DMS114 treated with DMSO at 0.1 percent for 48 hours (cell line): Measurements from ENCODE around the gene PIF1.

ENCODE experiments used
- DNase-seq: peaks from one replicate; lab custom pipeline; 2025; ENCODE audit not compliant: unreplicated experiment; lab: John Stamatoyannopoulos, UW

PIF1 gene

DNA sequence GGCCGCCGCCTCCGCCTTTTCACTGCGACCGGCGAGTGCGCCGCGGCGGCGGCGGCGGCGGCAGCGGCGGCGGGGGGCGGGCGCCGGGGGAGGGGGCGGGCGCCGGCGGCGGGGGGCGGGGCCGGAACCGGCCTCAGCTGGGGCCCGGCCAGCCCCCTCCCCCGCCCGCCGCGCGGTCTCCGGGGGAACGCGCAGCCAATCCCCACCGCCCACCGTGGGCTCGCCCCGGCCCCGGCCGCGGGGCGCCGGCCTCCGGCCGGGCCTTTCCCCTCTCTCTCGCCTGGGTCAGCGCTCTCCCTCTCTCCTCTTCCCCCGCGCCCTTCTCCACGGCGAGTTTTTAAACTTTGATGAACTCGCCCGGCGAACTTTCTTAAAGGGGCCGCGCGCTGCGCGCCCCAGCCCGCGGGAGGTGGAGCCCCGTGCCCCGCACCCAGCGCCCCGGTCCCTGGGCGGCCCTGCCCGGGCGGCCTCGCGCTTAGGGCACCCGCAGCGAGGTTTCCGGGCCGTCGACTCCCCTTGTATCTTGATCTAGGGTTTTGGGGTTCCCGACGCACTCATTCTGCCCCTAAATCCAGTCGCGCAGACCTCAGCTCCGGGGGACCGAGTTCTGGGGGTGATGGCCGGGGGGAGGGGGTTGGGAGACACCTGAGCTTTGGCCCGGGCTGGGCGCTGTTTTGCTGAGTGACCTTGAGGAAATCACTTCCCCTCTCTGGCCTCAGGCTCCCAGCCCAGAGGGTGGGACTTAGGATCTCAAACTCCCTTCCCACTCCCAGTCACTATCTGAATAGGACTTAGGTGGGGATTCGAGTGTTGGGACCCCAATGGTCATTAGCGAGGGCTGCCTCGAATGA, 49.7 kb downstream of the PIF1 start, which contains the start of gene RBPMS2:
RBPMS2 (minus strand) TSS at position 39 of the 851 bp plus-strand sequence. CDS start 270 bp downstream, outside the sequence.
- no peak for DNase-seq

DNA sequence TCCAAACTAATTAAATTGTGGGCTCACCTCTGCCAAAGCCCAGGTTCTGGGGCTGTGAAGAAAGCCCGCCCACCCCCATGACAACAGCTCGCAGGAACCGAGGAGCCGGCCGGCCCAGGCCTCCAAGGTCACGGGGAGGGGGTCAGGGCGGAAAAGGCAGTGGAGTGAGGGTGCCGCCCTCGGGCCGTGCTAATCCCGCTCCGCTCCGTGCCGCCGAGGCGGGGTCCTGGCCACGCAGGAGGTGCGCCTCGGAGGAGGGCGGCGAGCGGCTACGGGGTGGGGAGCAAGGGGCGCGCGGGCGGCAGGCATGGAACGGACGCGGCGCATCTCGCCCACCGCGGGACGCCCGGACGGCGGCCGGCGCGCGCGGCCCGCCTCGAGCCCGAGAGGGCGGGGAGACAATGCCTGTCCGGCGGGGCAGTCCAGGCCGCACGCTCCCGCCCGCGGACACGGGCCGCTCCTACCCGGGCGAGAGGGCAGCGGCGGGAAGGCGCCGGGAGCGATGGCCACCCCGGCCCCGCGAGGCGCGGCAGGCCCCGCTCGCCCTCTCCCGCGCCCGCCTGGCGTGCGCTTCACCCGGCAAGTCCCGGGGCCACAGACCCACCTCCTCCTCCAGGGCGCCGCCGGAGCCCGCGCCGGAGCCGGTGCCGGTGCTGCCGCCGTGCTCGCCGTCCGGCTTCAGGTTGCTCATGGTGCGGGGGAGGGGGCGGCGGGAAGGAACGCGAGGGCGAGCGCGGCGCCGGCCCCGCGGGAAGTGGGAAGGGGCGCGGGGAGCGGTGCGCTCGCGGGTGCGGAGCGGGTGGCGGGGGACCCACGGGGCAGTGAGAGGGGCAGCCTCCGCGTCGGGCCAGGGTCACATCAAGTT, 50.6 kb downstream of the PIF1 start:
- DNase-seq: no peak

DNA sequence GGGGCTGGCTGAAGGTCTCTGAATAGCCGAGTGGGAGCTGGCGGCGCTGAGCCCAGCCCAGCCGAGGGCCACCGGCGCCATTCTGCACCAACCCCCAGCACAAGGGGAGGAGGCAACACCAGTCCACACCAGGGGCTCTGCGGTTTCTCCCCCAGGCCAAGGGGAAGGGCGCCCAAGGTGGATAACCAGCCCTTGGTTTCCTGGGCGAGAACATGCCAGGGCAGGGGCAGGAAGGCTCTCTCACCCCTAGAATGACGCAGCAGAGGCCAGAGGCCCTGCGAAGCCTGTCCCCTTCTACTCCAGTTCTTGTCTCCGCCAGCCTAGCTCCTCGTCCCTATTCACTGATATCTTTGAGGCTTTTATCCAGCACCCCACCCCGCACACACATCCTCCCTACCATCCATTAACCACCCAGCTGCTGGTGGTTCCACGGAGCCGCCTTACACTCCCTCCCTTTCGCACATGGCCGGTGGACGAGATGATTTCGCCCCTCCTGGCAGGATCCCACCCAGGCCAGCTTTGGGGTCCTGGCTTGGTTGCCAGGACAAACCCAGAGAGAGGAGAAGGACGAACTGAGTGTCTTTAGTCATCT, 51.3 kb downstream of the PIF1 start:
- no peak for DNase-seq

DNA sequence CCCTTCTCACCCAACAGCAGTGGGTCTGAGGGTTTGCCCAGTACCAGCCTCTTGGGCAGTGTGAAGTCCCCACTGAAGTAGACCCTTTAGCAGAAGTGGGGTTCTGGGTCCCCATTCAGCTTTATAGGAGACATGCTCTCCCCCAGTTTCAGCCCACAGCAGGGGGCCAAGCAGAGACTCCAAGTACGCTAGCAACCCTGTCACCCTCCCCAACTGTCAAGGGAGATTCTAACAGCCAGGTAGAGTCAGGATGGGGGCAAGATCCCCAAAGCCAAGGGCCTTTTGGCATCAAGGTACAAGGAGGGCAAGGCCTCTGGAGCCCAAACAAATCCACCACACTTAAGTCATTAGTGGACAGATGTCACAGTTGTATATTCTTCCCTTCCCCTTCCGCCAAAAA, 51.8 kb downstream of the PIF1 start:
- DNase-seq: no peak

DNA sequence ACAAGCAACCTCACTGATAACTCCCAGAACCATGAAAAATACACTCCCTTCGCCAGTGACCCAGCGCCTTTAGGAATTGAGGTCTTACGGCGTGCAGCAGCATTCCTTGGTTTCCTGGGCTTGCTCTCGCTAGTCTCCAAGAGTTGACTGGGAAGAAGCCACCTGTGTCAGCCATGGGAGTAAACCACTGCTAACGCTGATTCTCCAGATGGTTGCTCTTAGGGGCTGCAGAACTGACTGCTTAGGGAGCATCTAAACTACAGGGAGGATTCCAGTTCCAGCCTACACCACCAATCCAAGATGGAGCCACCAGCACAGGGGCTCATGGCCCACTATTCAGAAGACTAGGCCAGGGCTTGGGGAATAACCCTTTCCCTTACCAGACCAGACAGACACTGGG, 52.5 kb downstream of the PIF1 start:
- no peak for DNase-seq

DNA sequence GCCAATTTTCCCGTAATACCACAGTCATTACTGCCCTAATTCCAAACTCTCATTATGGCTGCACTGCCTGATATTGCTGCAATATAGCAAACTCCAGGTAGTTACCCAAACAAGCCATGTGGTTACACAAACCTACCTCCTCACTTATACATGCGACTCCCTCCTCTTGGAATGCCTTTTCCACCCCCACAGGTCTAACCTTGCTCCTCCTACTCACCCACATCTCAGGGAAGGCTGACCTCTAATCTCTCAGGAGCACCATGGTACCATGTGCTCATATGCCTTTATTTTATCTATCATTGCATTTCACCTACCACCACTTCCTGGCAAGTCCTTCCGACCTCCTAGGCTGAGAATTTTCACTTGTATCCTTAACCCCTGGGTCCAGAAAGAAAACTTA, 53.0 kb downstream of the PIF1 start:
- DNase-seq: no peak

DNA sequence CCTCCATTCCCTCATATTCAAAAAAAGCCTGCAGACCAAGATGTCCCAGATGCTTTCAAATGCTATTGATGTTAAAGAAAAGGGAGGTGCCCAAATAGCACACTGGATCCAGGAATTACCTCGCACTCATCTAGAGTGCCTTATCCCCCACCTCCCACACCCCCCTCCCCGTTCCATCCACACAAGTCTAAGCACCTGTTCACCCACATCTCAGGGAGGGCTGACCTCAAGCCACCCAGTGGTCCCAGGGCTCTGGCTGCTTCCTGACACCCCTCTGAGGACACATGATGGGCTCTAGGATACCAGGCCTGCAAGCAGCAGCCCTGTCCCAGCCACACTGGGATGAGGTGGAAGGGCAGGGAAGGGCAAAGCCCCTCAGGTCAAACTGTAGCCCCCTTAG, 54.8 kb downstream of the PIF1 start:
- no peak for DNase-seq

DNA sequence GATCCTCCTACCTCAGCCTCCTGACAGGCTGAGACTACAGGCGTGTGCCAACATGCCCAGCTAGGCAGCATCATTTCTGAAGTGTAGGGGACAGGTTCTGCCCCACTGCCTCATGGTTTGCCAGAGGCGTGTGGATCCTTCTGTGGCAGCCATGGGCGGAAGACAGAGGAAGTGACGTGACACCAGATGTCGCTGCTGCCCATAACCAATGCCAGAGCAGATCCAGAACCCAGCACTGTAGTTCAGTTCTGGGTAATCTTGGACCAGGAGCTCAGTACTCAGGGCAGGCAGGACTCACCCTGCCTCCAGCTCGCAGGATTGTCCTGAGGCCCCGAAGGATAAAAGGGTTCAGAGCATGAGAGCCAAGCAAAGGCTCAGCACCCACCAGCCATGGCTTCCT, 58.2 kb downstream of the PIF1 start:
- DNase-seq: no peak

DNA sequence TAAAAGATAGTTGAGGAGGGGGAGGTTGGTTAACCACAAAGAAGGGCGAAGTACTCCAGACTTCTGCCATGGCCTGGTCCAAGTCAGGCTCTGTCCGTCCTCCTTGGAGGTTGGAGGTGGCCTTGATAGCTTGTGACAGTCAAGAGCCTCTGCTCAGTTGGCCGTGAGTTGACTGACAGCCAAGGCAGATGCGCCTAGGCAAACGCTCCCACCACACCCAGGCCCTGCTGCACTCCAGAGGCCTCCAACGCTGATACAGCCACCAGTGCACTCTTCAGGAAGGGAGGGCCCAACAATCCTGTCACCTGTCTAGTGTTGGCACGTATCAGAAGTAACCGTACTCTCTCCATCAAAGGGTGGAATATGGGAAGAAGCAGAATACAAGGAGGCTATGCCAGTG, 59.4 kb downstream of the PIF1 start:
- DNase-seq: no peak
